Caki2 (cell line): ENCODE data around the gene USP40. TPM values are rescaled to one million over a fixed set of nuclear protein-coding genes. Genes with fewer than 3 reads are reported as not detected.

Experiments
- DNase-seq: peaks from one replicate; pipeline ENCODE4 v3.0.0-alpha.2; 2015; ENCODE audit warnings: low read depth
- in situ Hi-C: cut with HindIII; loops from 2 replicates; pipeline ENCODE4 v1.10.0; 2016; ENCODE audit warnings: low sequenced_read_pairs, low pct_unique_long_range_greater_than_20kb, mixed read lengths
- total RNA-seq: library from RNA; depleted of rRNA; stranded (reverse); fragments of >200 nt; shearing (Covaris generic); gene quantifications from 2 replicates; pipeline ENCODE4 v1.2.3, GENCODE V29; 2014; ENCODE audit warnings: low replicate concordance

The USP40 gene
- total RNA-seq, 1 experiment from 2014 or later = 23.4 TPM

DNA sequence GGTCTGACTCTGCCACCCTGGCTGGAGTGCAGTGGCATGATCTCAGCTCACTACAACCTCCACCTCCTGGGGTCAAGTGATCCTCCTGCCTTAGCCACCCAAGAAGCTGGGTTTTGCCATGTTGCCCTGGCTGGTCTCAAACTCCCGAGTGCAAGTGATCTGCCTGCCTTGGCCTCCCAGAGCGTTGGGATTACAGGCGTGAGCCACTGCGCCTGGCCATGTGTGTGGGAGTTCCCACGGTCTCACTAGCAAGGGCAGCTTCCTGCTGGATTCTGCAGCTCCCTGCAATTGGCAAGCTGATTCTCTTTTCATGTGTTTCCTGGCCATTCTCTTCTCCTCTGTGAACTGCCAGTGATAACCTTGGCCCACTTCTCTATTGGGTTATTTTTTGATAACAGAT, 84.0 kb downstream of the USP40 start:
- in situ Hi-C loops = no loop called here
- DNase-seq = no peak

DNA sequence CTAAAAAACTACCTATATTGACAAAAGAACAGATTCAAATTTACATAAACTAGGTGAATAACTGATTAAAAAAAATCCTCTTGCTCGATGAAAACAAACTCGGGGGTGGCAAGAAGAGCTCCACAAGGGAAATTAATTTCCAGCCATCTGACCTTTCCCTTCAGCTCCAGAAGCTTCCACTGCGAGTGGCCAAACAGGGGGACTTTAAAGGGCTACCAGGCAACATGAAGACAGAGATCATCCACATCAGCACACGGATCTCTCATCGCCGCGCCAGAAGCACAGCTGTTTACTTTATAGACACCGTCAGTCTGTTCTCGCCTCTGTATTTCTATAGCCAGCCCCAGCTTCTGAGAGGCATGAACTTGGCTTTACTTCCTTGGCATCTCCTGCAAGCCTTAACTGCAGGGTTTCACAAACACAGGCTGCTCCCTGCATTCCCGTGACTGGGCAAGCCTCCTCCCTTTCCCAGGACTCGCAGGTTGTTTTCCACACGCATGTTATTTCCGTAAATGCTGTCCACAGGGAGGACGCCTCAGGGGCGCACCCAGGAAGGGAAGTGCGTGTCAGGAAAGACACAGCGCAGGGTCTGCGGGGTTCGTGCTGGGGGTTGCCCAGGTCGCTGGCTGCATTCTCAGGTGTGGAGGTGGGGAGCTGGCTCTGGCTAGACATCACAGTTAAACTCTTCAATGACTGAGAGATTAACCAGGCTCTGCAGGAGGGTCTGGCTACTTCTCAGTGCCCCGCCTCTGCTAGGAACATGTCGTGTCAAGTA, 85.0 kb downstream of the USP40 start:
- in situ Hi-C loops = no loop called here
- DNase-seq = peak; percentile 41

DNA sequence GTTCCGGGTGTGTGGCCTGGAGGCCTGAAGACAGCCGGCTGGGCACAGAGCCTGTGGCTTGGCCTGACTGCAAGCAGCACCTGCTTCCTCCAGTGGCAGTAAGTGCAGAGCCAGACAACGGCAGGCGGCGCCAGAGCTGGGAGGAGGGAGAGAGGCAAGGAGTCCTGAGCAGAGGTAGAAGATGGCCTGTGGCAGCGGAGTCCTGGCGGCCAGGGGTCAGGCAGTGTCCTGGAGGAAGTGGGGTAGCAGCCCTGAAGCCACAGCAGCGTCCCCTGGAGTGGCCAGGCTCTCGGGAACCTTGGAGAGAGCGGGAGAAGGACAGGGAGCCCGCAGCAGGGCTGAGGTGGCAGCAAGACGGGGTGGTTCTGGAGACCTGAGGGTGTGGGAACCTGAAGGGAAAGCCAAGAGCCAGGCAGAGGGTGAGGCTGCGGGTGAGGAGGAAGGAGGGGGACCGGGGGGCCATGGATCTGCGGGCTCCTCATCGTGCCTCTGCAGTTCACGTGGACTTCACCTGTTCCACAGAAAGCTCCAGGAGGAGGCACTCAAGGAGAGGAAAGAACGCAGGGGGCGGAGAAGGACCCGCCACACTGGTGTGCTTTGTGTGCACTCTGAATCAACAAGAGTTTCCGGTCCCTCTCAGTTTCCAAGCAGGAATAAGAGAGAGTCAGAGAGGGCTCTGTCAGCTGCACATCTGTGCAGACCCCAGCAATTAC, 85.9 kb downstream of the USP40 start:
- in situ Hi-C loops = no loop called here
- peak; percentile 66 for DNase-seq

DNA sequence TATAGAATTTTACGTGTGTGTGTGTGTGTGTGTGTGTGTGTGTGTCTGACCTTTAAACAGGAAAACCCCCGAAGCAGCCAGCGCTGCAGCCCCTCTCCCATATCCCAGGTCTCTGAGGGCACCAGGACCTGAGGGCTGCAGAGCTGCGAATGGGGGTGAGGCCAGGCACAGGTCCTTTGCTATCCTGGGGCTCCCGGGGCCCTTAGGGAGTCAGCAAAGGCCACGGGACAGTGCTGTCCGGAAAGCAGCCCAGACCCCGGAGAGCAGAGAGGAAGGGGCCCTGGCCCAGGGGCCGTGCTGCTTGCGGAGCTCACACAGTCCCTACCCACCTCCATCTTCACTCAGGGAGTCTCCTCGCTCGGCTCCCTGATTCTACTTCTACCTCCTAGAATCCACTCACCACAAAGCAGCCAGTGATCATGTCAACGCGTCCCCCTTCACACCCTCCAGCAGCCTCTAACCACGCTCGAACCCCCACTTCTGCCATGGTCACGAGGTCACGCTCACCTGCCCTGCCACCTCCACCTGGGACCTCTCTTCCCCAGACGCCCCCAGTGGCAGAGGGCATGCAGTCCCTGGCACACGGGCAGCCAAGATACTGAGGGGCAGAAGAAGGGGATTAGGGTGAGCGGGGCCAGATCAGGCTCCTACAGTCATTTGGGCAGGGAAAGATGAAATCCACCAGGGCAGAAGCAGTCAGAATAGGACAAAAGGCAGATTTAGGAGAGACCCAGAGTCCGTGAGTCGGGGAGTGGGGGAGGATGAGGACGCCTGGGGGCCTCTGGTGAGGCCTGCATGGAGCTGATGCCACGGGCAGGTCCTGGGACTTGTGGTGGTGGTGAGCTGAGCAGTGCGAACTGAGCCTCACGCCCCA, 86.7 kb downstream of the USP40 start:
- in situ Hi-C loops = no loop called here
- no peak for DNase-seq

DNA sequence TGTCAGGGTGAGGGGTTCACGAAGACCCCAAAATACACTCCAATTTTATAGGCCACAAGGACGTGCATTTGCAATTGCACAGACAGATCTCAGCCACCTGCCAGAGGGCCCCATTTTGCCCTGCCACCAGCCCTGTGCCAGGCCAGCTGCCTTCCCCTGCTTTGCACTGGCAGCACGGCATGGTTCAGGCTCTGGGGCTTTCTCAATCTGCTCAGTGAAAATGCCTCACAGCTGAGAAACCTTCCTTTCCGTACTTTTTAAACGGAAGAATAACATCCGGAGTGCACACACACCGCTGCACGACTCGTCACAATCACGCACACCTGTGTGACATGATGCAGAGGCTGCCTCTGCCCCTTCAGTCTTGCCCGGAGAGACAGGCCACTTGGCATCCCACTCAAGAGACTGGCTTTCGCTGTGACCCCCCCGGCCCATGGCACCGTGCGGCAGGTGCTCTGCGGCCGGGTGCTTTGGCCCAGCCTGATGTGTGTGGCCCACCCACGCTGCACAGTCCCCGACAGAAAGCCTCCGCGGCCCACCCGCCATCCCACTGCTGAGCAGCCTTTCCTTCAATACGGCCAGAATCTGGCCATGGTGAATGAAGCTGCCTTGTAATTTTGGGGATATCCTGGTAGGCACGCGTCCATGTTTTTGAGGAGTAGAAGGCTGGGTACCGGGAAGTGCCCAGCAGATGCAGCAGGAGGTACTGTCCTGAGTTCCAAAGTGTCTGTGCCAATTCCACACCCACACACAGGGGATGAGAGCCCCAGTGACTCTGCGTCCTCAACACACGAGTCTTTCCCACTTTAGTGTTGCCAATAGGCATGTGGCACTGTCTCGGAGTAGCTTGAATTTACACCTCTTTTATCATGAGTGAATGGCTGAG, 88.8 kb downstream of the USP40 start:
- DNase-seq = no peak
- in situ Hi-C loops = no loop called here

DNA sequence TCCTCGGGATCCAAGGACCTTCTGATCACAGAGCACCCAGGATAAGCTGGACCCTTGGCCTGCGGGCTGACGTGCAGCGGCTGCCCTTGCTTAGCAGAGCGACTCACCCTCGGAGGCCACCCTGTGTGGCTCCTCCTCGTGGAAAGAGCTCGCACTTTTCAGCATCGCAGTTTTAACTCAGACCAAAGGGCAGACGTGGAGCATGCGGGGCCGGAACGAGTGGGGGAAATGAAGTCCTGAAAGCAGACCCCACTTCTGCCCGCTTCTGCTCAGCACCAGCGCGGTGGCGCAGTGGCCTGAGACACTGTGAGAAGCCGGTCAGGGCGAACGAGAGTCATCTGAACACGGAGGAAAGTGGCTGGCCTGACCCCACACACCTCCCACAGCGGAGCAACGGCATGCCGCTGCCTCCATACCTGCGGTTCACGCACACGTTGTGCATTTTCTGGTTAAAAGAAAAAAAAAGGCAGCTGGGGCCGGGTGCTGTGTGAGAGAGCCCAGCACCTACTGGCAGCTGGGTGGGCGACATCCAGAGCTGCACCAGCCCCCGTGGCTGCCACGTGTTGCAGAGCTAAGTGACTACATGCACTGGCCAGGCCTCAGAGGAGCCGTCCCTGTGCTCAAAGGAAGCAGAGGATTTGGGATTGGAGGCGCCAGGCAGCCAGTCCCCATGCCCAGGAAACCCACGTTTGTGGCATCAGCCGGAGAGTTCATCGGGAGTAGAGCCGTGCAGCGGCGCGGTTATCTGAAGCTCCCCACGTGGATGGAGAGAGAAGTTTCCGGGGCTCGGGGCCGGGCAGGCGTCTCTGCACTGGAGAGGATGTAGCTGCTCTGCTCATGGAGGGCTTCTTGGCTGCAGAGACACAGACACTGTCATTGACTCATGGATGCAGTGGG, 89.7 kb downstream of the USP40 start:
- no peak for DNase-seq
- in situ Hi-C loops = no loop called here

DNA sequence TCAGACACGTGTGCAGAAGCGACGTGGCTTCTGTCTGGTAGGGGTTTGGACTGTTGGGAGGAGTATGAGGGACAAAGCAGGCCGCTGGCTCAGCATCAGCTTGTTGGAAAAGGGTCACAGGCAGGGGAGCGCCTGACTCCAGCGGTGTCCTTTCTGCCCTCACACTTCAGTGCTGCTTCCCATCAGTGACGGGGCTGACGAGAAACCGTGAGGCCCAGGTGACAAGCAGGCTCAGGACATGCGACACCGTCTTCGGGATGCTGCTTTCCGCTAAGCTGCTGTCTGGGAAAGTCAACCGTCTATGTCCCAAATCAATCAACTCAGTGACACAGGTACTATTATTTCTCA, 90.5 kb downstream of the USP40 start:
- no peak for DNase-seq
- in situ Hi-C loops = no loop called here

DNA sequence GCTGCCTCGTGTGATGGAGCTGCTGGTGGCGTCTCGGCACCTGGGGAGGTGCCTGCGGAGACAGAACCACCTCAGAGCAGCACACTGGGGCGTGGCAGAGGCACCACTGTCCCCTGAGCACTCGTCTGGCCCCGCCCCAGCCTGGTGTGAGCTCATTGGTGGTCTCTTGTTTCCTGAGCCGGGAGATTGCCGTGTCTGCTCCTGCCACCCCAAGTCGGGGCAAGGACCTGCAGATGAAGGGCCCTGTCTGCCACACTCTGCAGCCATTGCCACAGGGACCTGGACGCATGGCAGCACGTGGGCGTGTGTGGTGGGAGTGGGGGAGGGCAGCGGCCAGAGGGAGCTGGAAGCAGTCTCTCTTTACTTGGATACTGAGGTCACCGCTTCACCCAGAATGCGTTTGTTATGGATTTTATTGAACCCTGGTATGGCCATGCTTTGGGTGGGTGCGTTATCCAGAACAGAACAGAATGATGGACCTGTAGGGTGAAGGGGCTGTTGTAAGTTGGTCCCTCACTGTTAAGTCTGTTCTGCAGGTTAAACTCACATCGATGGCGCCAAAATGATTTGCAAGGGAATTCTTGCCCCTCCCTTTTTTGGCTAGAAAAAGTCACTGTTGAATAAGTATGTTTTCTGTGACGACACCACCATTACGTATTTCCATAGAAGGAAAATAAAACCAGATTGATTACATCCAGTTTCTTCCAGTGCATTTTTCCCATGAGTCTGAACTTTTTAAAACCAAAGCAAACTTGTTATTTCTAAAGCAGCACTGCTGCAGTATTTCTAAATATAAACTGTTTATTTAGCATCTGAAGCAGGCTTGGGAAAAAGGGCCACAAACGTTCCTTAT, 92.0 kb downstream of the USP40 start:
- DNase-seq = no peak
- in situ Hi-C loops = no loop called here

DNA sequence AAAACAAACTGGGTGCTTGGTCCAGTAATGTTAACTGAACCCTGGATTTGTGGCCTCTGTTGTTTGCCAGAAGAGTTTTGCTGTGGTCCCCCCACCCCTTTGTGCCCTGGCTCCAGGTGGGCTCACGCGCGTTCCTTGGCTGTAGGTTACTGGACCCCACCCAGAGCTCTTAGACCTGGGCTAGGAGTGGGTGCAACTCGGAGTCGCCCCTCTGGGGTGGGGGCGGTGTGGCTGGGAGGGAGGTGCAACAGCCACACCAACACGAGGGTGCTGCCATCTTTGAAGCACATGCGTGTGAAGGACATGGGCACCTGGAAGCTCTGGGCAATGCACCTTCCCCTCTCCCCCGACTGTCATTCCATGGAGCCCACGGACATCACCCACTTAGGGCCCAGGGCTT, 92.7 kb downstream of the USP40 start:
- no peak for DNase-seq
- in situ Hi-C loops = no loop called here

DNA sequence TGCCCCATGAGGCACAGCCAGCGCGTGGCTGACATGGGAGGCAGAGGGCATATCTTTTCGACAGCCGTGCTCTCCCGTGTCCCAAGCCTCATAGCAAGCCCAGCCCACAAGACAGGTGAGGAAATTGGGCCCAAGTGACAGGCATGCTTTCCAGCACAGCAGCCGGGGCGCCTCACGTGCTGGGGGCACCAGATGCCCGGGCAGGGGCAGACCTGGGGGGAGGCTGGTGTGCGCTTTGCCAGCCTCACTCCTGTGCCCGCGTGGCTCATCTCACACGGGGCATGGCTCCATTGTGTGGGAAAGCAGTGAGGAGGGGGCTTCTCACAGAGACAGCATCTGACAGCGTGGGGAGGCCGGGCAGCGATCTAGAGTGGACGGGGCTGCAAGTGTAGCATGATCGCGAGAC, 93.2 kb downstream of the USP40 start:
- in situ Hi-C loops = no loop called here
- no peak for DNase-seq

DNA sequence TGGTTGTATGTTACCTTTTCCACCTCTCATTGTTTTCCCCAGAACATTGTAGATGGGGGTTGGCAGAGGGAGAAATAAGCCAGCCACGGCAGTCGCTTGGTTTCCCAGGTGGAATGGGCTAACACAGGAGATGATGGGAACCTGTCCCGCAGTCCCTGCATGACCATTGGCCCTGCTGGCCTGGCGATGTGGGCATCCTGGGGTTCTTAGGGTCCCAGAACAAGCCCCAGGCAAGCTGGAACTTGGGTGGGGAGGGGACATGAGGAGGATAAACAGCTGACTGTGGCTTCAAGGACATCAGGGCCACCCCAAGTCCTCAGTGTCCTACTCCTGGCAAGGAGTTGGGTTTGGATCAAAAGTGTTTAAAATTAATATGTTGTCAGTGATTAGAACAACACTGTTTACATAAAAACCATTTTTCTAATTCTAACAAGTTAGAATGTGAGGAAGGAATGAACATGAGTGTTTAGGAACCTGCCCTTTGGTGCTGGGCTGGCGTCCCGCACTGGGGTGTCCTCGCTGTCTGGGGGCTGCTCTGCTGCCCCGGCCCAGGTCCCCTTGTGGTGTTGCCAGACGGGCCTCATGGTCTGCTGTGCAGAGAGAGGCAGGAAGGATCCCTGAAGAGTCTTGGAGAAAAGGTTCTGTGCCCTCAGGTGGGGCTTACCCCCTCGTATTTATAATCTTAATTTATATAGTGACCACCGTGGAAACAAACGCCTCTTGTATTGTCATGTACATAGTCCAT, 95.1 kb downstream of the USP40 start:
- in situ Hi-C loops = no loop called here
- no peak for DNase-seq

DNA sequence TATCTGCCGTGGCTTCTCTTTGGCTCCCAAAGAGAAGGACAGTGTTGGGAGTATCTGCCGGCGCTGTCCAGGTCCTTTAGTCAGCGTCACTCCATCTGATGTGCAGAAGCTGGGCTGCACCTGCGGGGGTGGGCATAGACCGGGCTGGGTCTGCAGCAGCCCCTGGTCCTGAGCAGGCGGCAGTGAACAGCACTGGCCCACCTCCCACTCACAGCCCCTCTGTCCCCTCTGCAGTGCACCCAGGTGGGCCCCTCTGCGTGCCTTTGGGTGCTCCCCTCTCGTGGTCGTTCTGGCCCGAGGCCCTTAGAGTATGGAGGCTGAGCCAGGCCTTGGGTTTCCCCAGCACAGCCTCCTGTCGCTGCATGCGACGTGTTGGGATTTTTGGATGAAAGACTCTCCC, 95.7 kb downstream of the USP40 start:
- no peak for DNase-seq
- in situ Hi-C loops = no loop called here

DNA sequence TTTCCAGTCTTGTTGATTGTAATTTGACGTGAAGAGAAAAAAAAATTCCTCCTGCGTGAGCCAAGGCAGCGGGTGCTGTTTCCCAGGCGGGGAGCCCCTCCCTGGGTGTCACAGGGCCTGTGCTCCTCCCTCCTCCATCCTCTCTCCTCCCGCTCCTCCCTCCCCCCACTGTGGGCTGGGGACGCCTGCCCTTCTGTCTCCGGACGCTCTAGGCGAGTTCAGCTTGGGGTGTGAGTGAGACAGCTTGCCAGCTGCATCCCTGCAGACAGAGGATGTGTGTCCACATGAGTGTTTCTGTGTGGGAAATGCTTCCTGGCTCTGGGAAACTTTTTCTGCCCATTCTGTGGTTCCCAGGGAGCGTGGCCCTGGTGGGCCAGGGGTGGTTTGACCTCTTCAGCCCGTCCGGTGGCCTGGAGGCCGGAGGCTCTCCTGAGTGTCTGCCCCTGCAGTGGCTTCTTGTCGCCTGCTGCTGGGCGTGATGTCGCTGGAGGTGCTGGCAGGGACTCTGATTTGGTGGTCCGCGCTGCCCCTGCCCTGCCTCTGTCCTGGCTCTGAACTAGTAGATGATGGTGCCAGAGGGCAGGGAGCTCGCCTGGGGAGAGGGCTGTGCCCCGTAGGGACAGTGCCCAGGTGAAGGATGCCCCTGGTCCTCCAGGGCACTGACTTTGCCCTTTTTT, 96.4 kb downstream of the USP40 start:
- DNase-seq = no peak
- in situ Hi-C loops = no loop called here

DNA sequence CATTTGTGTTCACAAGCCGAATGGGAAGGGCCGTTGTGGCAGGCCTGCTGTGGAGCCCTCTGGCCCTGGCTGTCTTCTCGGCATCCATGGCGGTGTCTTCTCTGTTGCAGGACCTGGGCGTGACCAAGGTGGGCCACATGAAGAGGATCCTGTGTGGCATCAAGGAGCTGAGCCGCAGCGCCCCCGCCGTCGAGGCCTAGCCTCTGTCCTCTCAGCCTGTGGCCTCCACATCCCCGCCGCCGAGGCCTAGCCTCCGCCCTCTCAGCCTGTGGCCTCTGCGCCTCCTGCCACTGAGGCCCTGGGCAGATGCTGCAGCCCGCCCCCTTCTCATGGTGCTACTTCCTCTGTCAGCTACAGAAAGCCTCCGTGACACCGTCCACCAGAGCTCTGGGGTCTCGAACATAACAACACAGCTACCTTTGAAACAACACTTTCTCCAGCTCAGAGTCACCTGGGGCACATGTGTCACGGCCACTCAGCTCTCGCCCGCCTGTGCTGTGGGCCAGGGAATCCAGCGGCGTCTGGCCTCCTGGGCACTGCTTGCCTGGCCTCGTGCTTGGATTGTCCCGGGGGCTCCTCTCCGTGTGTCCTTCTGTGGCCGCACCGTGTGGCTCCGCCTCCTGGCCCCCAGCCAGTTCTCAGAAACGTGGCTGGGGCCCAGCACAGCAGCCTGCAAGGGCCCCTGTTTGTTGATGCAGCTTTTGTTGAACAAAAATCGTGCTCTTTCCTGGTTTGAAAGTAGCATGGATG, 97.1 kb downstream of the USP40 start:
- DNase-seq = no peak
- in situ Hi-C loops = no loop called here

DNA sequence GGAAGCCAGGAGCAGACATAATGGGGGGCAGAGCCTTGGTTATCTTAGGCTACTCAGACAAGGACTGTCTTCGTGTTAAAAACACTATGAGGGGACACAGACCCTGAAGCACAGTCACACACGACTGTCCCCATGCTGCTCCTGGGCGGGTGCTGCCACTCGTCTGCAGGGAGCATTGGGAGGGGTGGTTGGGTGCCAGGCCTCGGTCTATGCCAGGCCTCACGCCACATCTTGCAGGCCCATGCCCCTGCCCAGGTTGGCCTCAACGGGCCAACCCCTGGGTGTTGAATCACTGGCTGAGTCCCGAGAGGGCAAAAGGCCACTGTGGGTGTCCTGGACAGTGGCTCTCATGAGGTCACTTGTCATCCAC, 97.9 kb downstream of the USP40 start:
- in situ Hi-C loops = no loop called here
- no peak for DNase-seq
